Mesenchymal stem cell (in vitro differentiated cells and primary cell): Measurements from ENCODE around the gene PTPRN.

Experiments
- DNase-seq: peaks from one replicate; pipeline ENCODE4 v3.0.0-alpha.2; 2013
- H2AFZ ChIP-seq: one replicate; pipeline ENCODE4 v1.6.1; 2013; ENCODE audit warnings: low read depth, mild to moderate bottlenecking, control low read depth, inconsistent platforms, low read length, moderate library complexity
- H2AK5ac ChIP-seq: 2 replicates; pipeline ENCODE4 v1.6.1; 2013; ENCODE audit warnings: low read length, moderate library complexity, mild to moderate bottlenecking, inconsistent platforms; ENCODE audit not compliant: severe bottlenecking
- H2BK120ac ChIP-seq: one replicate; pipeline ENCODE4 v1.6.1; 2013; ENCODE audit warnings: low read depth, mild to moderate bottlenecking, inconsistent platforms, low read length, moderate library complexity
- H2BK12ac ChIP-seq, 2 experiments: one replicate each; pipeline ENCODE4 v1.6.1; 2013; ENCODE audit warnings: inconsistent platforms in 2 of 2, low read length in 2 of 2, mild to moderate bottlenecking in 2 of 2, moderate library complexity in 2 of 2, control low read depth in 1 of 2
- H2BK15ac ChIP-seq: one replicate; pipeline ENCODE4 v1.6.1; 2013; ENCODE audit warnings: mild to moderate bottlenecking, low read depth, inconsistent platforms; ENCODE audit not compliant: poor library complexity, severe bottlenecking
- H2BK5ac ChIP-seq: 2 replicates; pipeline ENCODE4 v1.6.1; 2013; ENCODE audit warnings: low read depth, mild to moderate bottlenecking, low read length, control low read depth, inconsistent platforms; ENCODE audit not compliant: poor library complexity, severe bottlenecking
- H3K14ac ChIP-seq, 2 experiments: one replicate each; pipeline ENCODE4 v1.6.1; 2013; ENCODE audit warnings: inconsistent platforms in 2 of 2, low read length in 2 of 2, control low read depth in 1 of 2, mild to moderate bottlenecking in 1 of 2, moderate library complexity in 1 of 2
- H3K18ac ChIP-seq, 2 experiments: one replicate each; pipeline ENCODE4 v1.6.1; 2013; ENCODE audit warnings: inconsistent platforms in 2 of 2, low read length in 2 of 2, control low read depth in 1 of 2, low read depth in 1 of 2, mild to moderate bottlenecking in 1 of 2
- H3K23ac ChIP-seq, 2 experiments: one replicate each; pipeline ENCODE4 v1.6.1; 2013; ENCODE audit warnings: inconsistent platforms in 2 of 2, low read length in 2 of 2, mild to moderate bottlenecking in 2 of 2, moderate library complexity in 2 of 2, control low read depth in 1 of 2
- H3K27ac ChIP-seq: 2 replicates; pipeline ENCODE4 v1.5.1; 2013; ENCODE audit warnings: mild to moderate bottlenecking, moderate library complexity, low read length, control low read depth, inconsistent platforms; ENCODE audit not compliant: poor library complexity, severe bottlenecking
- H3K27me3 ChIP-seq, 2 experiments: 2 replicates each; pipeline versions ENCODE4 v1.6.1 to v1.7.0; 2013; ENCODE audit warnings: low read length in 2 of 2, mild to moderate bottlenecking in 2 of 2, moderate library complexity in 2 of 2, control low read depth in 1 of 2, inconsistent platforms in 1 of 2; ENCODE audit not compliant: control insufficient read depth in 1 of 2, insufficient read depth in 1 of 2
- H3K36me3 ChIP-seq, 2 experiments: 2 replicates each; pipeline versions ENCODE4 v1.6.1 to v1.7.0; 2013; ENCODE audit warnings: low read length in 2 of 2, control low read depth in 1 of 2, inconsistent platforms in 1 of 2, low read depth in 1 of 2, mild to moderate bottlenecking in 1 of 2; ENCODE audit not compliant: insufficient read depth in 2 of 2, control insufficient read depth in 1 of 2
- H3K4ac ChIP-seq, 2 experiments: one replicate each; pipeline ENCODE4 v1.6.1; 2013; ENCODE audit warnings: inconsistent platforms in 2 of 2, low read length in 2 of 2, mild to moderate bottlenecking in 2 of 2, moderate library complexity in 2 of 2, control low read depth in 1 of 2, low read depth in 1 of 2
- H3K4me1 ChIP-seq: 2 replicates; pipeline ENCODE4 v1.6.1; 2013; ENCODE audit warnings: low read depth, low read length, control low read depth; ENCODE audit not compliant: control insufficient read depth, insufficient read depth
- H3K4me2 ChIP-seq: 2 replicates; pipeline ENCODE4 v1.6.1; 2013; ENCODE audit warnings: low read length, mild to moderate bottlenecking, inconsistent platforms; ENCODE audit not compliant: poor library complexity, severe bottlenecking
- H3K4me3 ChIP-seq, 2 experiments: 2 replicates each; pipeline versions ENCODE4 v1.5.1 to v1.7.0; 2013; ENCODE audit warnings: low read length in 2 of 2, mild to moderate bottlenecking in 2 of 2, control low read depth in 1 of 2, low read depth in 1 of 2; ENCODE audit not compliant: insufficient read depth in 1 of 2
- H3K79me1 ChIP-seq: replicated peaks from 2 replicates; pipeline ENCODE4 v1.6.1; 2013; ENCODE audit warnings: mild to moderate bottlenecking, control low read depth, low read length, inconsistent platforms; ENCODE audit not compliant: poor library complexity, severe bottlenecking
- H3K9ac ChIP-seq: 2 replicates; pipeline ENCODE4 v1.7.0; 2013; ENCODE audit warnings: mild to moderate bottlenecking, low read length, moderate library complexity
- H3K9me3 ChIP-seq: 2 replicates; pipeline ENCODE4 v1.7.0; 2013; ENCODE audit warnings: mild to moderate bottlenecking, low read length; ENCODE audit not compliant: control insufficient read depth
- H4K8ac ChIP-seq: one replicate; pipeline ENCODE4 v1.6.1; 2013; ENCODE audit warnings: inconsistent platforms, mild to moderate bottlenecking, low read length, moderate library complexity
- H4K91ac ChIP-seq: one replicate; pipeline ENCODE4 v1.6.1; 2013; ENCODE audit warnings: mild to moderate bottlenecking, low read length, inconsistent platforms
- WGBS: methylation state at CpG from one replicate; pipeline ENCODE4 v1.1.7; 2013; ENCODE audit warnings: mixed read lengths; 5-methylcytosine and 5-hydroxymethylcytosine counted together

PTPRN gene

GRCh38 chr2:219291910-219292490, 17.2 kb downstream of the PTPRN start:
- no peak overlapping the region for H3K23ac ChIP-seq
- peaks cover 14% of the 10 kb centered on the region for H3K4me1 ChIP-seq
- no peak overlapping the region for H2BK5ac ChIP-seq
- H2AFZ ChIP-seq, result no peak overlapping the region
- H3K27me3 ChIP-seq, result no peaks in the 10 kb centered on the region
- H2BK12ac ChIP-seq, result no peak overlapping the region
- peaks cover 0 to under 1% of the 10 kb centered on the region in 2 experiments for H3K36me3 ChIP-seq
- H2BK15ac ChIP-seq, result no peak overlapping the region
- no peak overlapping the region for H3K27ac ChIP-seq
- no peak overlapping the region for H4K91ac ChIP-seq
- H3K9me3 ChIP-seq, result no peaks in the 10 kb centered on the region
- no peaks in the 10 kb centered on the region for H3K79me1 ChIP-seq
- no peak overlapping the region for H2AK5ac ChIP-seq
- H4K8ac ChIP-seq, result no peak overlapping the region
- no peak overlapping the region for H3K4me3 ChIP-seq
- WGBS, result 85% methylated on average over 4 of the region's 4 CpGs
- no peak for DNase-seq
- no peak overlapping the region for H3K18ac ChIP-seq
- no peak overlapping the region for H3K9ac ChIP-seq
- H3K14ac ChIP-seq, result no peak overlapping the region
- H3K4ac ChIP-seq, result no peak overlapping the region
- H3K4me2 ChIP-seq, result no peak overlapping the region
- H2BK120ac ChIP-seq, result no peak overlapping the region

DNA sequence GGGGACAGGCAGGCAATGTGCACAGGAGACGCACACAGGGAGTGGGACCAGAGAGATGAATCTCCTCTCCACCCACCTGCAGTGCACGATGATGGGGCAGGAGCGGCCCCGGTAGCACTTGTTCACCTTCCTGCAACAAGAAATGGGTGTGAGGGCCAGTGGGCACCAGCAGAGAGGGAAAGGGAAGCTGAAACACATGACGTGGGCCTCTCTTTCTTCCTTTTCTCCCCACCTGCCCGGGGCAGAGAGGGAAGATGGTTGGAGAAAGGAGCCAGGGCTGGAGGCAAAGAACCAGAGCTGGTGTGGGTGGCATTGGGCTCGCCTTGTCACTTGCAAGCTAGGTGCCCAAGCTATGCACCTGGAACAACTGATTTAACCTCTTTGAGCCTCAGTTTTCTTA, 17.8 kb downstream of the PTPRN start:
- H4K8ac ChIP-seq, result no peak overlapping the region
- H2AK5ac ChIP-seq, result no peak overlapping the region
- H2BK15ac ChIP-seq, result no peak overlapping the region
- peaks cover 4% of the 10 kb centered on the region in 2 experiments for H3K36me3 ChIP-seq
- no peak overlapping the region for H3K27ac ChIP-seq
- WGBS, result 79% methylated on average over 5 of the region's 7 CpGs
- H3K18ac ChIP-seq, result no peak overlapping the region
- H2AFZ ChIP-seq, result no peak overlapping the region
- H3K4me3 ChIP-seq, result no peak overlapping the region
- no peak overlapping the region for H3K23ac ChIP-seq
- no peak overlapping the region for H3K14ac ChIP-seq
- H3K4me2 ChIP-seq, result no peak overlapping the region
- H4K91ac ChIP-seq, result no peak overlapping the region
- no peaks in the 10 kb centered on the region for H3K79me1 ChIP-seq
- peaks cover 16% of the 10 kb centered on the region for H3K4me1 ChIP-seq
- no peak overlapping the region for H3K9ac ChIP-seq
- no peak for DNase-seq
- H2BK5ac ChIP-seq, result no peak overlapping the region
- H3K9me3 ChIP-seq, result no peaks in the 10 kb centered on the region
- no peak overlapping the region for H3K4ac ChIP-seq
- H2BK12ac ChIP-seq, result no peak overlapping the region
- no peaks in the 10 kb centered on the region for H3K27me3 ChIP-seq
- H2BK120ac ChIP-seq, result no peak overlapping the region

DNA sequence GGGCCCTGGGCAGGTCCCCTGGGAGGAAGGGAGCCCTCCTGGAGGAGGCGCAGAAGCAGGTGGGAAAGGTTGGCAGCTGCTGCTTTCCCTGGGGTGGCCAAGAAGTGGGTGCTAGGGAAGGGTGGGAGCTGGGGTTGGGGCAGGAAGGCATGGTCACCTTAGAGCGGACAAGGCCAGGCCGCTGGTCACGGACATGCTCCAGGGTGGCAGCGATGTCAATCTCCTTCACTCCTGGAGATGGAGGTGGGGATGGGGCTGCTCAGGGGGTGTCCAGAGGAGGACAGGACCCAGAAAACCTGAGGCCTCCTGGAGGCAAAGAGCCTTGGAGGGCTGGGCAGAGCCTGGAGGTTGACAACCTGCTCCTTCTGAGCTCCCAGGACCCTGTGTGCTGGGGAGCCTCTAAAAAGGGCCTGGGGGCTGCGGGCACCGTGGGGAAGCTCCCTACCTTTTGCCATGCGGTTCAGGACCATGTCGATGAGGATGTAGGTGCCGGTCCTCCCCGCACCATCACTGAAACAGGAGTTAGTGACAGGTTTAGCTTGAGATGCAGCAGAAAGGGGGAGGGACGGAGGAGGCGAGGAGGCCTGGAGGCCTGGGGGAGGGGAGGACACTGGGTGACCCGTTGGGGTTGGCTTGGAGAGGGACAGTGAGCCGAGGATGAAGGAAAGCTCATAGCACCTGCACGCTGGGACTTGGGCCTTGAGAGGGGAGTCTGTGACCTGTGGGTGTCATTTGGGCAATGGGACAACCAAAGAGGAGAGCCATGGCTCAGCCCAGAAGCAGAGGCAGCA, 18.6 kb downstream of the PTPRN start:
- H4K8ac ChIP-seq, result no peak overlapping the region
- H3K23ac ChIP-seq, result no peak overlapping the region
- peak overlapping the region; percentile 75 for H3K9ac ChIP-seq
- H2BK5ac ChIP-seq, result no peak overlapping the region
- DNase-seq, result no peak
- no peaks in the 10 kb centered on the region for H3K27me3 ChIP-seq
- H3K27ac ChIP-seq, result no peak overlapping the region
- H2AK5ac ChIP-seq, result no peak overlapping the region
- H3K4me3 ChIP-seq, result no peak overlapping the region
- H4K91ac ChIP-seq, result no peak overlapping the region
- no peak overlapping the region for H2BK12ac ChIP-seq
- 89% methylated on average over 16 of the region's 16 CpGs for WGBS
- H3K36me3 ChIP-seq, result peaks cover 4 to 13% of the 10 kb centered on the region in 2 experiments
- no peak overlapping the region for H2AFZ ChIP-seq
- H3K4ac ChIP-seq, result no peak overlapping the region
- no peak overlapping the region for H3K14ac ChIP-seq
- peak overlapping the region in 1 of 2 experiments; percentile 11 for H3K18ac ChIP-seq
- H2BK120ac ChIP-seq, result no peak overlapping the region
- no peaks in the 10 kb centered on the region for H3K9me3 ChIP-seq
- H3K4me1 ChIP-seq, result peaks cover 20% of the 10 kb centered on the region
- no peaks in the 10 kb centered on the region for H3K79me1 ChIP-seq
- H2BK15ac ChIP-seq, result no peak overlapping the region
- no peak overlapping the region for H3K4me2 ChIP-seq

- Histone ChIP-seq H3K36me3 (peaks cover 9 to 21% of the 10 kb centered on the region in 2 experiments), H3K4me3 (peak overlapping the region in 1 of 2 experiments; percentile 54), H3K9ac (peak overlapping the region; percentile 75), H3K9me3 (no peaks in the 10 kb centered on the region), H3K14ac (no peak overlapping the region), H3K79me1 (peaks cover 3% of the 10 kb centered on the region), H2BK5ac (no peak overlapping the region), H3K4me2 (no peak overlapping the region), H3K18ac (no peak overlapping the region), H4K8ac (peak overlapping the region; percentile 14), H3K27me3 (no peaks in the 10 kb centered on the region), H4K91ac (no peak overlapping the region), H3K4me1 (peaks cover 17% of the 10 kb centered on the region), H3K4ac (no peak overlapping the region), H2AFZ (no peak overlapping the region), H2AK5ac (no peak overlapping the region), H3K23ac (no peak overlapping the region), H2BK12ac (no peak overlapping the region), H3K27ac (no peak overlapping the region), H2BK120ac (no peak overlapping the region), H2BK15ac (peak overlapping the region; percentile 6)
- DNase-seq, result peak; percentile 73
- 90% methylated on average over 10 of the region's 16 CpGs for WGBS
Measured at GRCh38 chr2:219289537-219290361, 19.5 kb downstream of the PTPRN start.
